ENCODE results near the gene ALDH1L1. TPM values are rescaled to one million over a fixed set of nuclear protein-coding genes. Genes with fewer than 3 reads are reported as not detected.

ALDH1L1 gene
- total RNA-seq, 2 donors from 2014 or later = 7.7 to 26.7 TPM

DNA sequence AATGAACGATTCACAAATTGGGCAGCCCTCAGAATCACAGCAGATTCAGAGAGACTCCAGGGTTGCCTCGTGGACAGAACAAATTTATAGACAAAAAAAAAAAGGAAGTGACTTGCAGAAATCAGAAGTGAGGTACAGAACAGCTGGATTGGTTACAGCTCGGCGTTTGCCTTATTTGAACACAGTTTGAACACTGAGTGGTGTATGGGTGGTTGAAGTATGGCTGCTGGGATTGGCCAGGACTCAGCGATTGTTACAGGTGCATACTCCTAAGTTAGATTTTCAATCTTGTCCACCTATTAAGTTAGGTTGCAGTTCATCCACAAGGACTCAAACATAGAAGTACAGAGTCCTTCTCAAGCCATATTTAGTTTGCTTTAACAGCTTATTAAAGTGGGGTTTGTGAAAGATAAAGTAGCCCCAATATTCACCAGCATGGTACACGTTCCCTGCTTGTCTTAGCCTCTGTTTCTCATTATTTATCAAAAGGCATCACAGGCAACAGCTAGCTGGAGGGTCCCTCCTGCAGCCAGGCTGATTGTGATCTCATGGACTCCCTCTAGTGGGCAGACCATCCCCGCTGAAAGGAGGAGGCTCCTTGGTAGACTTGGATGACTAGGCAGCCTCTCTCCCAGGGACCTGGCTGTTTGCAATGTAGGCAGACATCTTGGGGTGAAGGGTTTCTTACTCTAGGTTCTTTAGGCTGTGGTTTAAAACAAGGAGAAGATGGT, 17.6 kb upstream of the ALDH1L1 start:
- intact Hi-C loops (cut with DNase I, micrococcal nuclease) = loop anchor here in 1 of 2 donors (10.0 kb wide), 1 partner anchor 63 kb away; no protein-coding TSS in a partner anchor
- ATAC-seq = peak; percentile 85
- peak; percentile 52 to 70 for DNase-seq

DNA sequence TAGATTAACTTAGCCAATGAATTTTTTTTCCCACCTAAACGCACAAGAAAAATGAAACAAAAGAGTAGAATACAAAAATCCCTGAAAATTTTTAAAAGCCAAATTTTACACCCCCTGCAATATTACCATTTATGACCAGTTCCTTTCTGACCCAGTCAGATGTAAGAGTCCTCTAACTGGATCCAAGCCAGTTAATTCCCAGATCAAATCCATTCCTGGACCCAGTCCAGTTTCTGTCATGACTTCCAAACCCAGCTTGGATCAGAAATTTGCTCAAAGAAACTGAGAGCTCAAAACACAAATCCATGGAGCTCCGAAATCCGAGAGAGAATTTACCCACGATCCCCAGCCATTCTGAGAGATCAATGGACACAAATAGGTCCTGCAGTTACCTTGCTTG, 17.0 kb upstream of the ALDH1L1 start:
- ATAC-seq = no peak

GRCh38 chr3:126194713-126195305, 14.4 kb upstream of the ALDH1L1 start:
- DNase-seq (no peak), ATAC-seq (no peak)
- intact Hi-C loops (cut with DNase I, micrococcal nuclease) = loop anchor here in 1 of 2 donors (10.0 kb wide), 1 partner anchor 60 kb away; no protein-coding TSS in a partner anchor

More for the DNA sequence above, 17.0 kb upstream of the ALDH1L1 start:
- intact Hi-C loops (cut with DNase I, micrococcal nuclease) = loop anchor here in 1 of 2 donors (10.0 kb wide), 1 partner anchor 63 kb away; no protein-coding TSS in a partner anchor
- no peak for DNase-seq

DNA sequence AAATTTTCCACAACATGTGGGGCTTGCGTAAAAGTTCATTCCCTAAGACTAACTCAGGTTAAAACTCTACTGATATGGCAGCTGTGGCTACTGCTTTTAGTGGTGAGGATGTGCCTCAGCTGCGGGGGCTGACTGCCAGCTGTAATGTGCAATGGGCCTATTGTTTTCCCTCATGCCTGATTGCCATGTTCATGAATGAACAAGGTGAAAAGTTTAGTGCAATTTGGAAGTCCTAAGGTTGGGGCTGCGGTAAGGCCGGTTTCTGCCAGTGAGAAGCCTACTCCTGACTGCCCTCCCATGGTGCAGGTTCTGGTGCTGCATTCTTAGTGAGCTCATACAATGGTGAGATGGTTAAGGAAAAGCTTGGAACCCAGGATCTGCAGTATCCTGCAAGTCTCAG, 10.9 kb upstream of the ALDH1L1 start:
- no peak for ATAC-seq
- intact Hi-C loops (cut with DNase I, micrococcal nuclease) = loop anchor here in 1 of 2 donors (10.0 kb wide), 1 partner anchor 56 kb away; no protein-coding TSS in a partner anchor
- no peak for DNase-seq

DNA sequence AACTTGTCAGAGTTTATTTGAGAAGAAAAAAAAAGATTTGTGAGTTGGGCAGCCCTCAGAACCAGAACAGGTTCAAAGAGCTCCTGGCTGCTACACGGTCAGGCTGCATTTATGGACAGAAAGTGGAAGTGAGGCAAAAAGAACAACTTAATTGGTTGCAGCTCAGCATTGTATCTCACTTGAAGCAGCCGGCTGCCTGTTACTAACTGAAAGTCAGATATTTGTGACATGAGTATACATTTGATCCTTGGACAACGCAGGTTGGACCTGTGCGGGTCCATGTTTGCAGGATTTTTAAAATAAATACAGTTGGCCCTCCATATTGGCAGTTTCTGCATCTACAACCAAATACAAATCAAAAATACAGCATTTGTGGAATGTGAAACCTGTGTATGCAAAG, 7.5 kb upstream of the ALDH1L1 start:
- intact Hi-C loops (cut with DNase I, micrococcal nuclease) = no loop called here
- DNase-seq (no peak), ATAC-seq (no peak)

- no peak for DNase-seq
- intact Hi-C loops (cut with DNase I, micrococcal nuclease) = no loop called here
- ATAC-seq = no peak
Measured at GRCh38 chr3:126186749-126187148, 6.4 kb upstream of the ALDH1L1 start.

- DNase-seq (no peak), ATAC-seq (no peak)
- intact Hi-C loops (cut with DNase I, micrococcal nuclease) = no loop called here
Measured at GRCh38 chr3:126186271-126186670, 5.9 kb upstream of the ALDH1L1 start.

- no peak for ATAC-seq
- DNase-seq = no peak
Measured at GRCh38 chr3:126184465-126185000, 4.1 kb upstream of the ALDH1L1 start.

DNA sequence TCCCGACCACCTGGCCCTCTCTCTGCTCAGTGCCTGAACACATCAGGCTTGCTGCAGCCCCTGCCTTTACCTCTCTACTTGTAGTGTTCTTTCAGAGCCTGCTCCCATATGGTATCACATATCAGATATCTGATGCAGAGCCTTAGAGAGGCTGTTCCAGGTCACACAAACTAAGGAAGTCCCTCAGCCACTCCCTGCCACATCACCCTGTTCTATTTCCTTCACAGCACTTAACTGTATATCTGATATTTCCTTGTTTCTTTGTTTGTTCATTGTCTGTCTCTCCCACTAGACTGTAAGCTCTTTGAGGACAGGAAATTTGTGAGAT, 976 bp upstream of the ALDH1L1 start:
- intact Hi-C loops (cut with DNase I, micrococcal nuclease) = no loop called here
- DNase-seq (no peak), ATAC-seq (peak; percentile 74)

More at GRCh38 chr3:126184465-126185000, 4.1 kb upstream of the ALDH1L1 start:
- intact Hi-C loops (cut with DNase I, micrococcal nuclease) = no loop called here

DNA sequence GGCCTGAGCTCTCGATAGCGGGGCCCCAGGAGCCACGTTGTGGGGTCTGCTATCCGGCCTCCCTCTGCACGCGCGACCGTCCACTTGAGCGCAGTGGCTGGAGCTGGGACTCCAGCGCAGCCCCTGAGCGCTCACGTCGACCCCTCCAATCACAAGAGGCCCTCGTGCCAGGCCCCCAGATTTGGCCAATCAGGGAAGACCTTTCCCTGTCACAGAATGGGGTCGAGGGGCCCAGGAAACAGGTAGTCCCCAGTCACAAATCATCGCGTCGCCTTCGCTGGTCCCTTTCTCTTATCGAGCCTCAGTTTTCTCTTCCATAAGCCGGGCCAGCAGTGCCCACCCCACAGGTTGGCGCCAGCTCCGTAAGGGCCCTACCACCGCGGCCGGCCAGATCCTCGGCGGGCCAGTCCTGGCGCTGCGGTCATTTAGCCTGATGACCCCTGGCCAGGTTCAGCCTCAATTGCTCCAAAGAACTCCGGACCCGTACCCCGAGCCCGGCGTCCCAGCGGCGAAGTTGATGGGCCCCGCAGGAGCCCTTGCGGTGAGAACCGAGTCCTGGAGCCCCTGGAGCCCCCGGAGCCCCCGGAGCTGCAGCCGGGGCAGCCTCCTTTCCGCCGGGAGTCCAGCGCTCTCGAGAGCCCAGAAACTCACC, 435 bp downstream of the ALDH1L1 start:
- peak; percentile 36 to 43 for DNase-seq
- intact Hi-C loops (cut with DNase I, micrococcal nuclease) = no loop called here
- peak; percentile 46 for ATAC-seq

DNA sequence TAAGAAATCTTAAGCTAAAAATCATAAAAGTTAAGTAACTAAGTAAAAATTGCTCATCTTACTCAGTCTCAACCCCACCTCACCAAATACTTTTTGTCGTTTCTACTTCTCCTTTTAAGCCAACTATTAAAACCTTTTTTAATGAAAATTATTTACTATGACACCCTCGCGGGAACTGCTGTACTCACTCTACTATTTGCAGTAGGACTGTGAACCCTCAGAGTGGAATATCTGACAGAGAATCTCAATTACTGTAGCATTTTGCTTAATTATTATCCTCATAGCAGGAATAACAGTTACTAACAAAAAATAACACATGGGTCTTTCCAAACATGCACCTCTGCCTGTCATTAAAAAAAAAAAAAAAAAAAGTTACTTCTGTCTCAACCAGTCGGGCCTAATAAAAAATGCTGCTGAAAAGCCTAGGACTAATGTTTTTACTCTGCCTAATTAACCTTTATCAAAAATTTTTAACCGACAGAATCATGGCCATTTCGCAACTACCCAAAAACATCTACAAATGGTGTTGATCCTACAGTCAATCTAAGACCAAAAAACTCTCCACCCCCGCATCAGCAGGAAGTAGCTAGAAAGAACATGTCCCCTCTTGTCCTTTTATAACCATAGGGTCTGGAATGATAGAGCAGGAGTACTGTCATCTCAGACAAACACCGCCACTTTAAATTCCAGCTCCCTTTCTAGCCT, 10.2 kb downstream of the ALDH1L1 start:
- intact Hi-C loops (cut with DNase I, micrococcal nuclease) = no loop called here
- DNase-seq (no peak), ATAC-seq (no peak)

DNA sequence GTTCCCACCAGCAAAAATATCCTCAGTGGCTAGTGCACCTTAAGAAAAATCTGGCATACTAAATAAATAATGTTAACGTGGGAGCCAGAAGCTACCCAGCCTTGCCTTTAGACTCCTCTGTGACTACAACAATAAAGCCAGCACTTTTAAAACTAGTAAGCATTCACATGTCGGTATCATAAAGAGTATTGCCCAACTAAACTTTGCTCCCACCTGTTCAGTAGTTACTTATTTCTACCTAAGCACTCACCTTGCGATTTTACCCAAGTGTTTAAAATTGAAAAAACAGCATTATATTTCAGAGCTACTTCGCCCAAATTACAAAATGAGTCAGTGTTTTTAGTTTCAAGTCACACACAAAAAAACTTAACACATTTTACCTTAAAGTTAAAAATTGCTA, 12.8 kb downstream of the ALDH1L1 start:
- ATAC-seq (peak; percentile 97), DNase-seq (no peak)
- intact Hi-C loops (cut with DNase I, micrococcal nuclease) = no loop called here

DNA sequence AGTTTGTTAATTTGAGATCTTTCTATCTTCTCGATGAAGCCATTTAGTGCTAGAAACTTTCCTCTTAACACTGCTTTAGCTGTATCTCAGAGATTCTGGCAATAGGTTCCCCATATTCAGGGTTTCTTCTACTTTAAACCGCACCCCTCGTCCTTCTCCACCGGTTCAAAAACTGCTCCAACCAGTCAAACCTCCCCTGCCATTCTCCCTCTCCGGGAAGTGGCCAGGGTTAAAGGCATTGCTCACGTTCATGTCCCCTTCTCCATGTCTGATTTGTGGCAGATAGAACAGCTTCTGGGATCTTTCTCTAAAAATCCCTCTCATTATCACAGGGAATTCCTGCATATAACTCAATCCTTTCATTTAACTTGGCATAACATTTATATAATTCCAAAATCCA, 14.4 kb downstream of the ALDH1L1 start:
- intact Hi-C loops (cut with DNase I, micrococcal nuclease) = no loop called here
- ATAC-seq (peak; percentile 65), DNase-seq (no peak)

GRCh38 chr3:126161309-126161708, 19.1 kb downstream of the ALDH1L1 start:
- intact Hi-C loops (cut with DNase I, micrococcal nuclease) = no loop called here
- DNase-seq = no peak
- no peak for ATAC-seq

GRCh38 chr3:126160243-126161210, 19.9 kb downstream of the ALDH1L1 start:
- DNase-seq (no peak), ATAC-seq (no peak)
- intact Hi-C loops (cut with DNase I, micrococcal nuclease) = no loop called here

GRCh38 chr3:126159476-126159875, 20.9 kb downstream of the ALDH1L1 start:
- DNase-seq = no peak
- intact Hi-C loops (cut with DNase I, micrococcal nuclease) = no loop called here
- ATAC-seq = no peak

DNA sequence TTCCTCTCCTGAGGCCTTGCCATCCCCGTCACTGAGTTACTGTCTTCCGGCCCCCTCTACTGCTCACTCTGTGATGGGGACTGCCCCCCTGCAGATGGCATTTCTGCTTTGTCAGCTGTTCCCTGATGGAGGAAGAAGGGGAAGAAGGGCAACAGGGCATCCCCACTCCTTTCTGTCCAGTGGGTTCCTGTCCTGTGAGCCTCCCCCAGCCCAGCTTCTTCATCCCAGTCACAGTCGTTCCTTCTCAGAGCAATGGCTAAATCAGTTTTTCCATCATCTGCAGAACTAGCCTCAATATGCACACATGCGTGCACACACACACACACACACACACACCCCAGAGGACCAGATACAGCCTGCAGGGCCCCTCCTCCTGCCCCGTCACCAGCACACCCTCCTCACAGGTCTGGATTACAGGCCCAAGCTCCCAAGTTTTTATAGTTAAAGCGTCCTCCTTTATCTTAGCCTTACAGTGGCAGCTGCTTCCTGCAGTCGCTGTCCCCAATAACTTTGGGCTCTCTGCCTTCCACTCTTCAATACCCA, 21.4 kb downstream of the ALDH1L1 start:
- intact Hi-C loops (cut with DNase I, micrococcal nuclease) = no loop called here
- ATAC-seq (no peak), DNase-seq (no peak)

Data from left colon (tissue), 2 donors.